ENCODE results near the gene PLEKHA5.

PLEKHA5 gene

DNA sequence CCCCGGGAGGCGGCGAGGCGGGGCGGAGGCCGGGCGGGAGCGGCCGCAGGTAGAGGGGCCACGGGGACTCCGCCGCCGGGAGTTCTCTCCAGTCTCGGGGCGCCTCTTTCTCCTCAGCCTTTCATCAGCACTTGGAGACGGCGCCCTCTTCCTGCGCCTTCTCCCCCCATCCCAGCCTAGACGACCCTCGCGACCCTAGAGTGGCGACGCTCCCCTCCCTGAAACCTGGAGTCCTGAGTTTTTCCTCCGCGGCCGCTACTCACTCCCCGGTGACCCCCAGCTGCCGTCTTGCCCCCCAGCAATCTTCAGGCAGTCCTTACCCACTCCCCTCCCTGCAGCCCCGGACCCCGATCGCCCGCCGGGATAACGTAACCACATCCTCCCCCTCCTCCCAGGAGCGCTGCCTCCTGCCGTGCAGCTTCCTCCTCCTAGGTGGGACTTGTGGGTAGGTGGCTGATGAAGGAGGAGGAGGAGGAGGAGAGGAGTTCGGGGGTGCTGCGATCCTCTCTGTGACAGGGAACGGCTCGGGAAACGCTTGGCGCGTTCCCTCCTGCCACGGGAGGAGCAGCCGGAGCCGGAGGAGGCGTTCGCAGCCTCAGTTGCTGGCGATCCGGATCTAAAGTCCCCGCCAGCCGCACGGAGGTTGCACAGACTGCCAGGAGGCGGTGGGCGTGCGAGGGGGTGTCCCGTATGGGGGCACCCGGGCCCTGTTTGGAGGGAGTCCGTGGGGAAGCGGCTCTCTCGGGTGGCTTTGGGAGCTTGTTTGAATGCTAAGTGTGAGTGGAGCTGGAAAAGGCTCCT is 891 bp downstream of the PLEKHA5 start:
- DNase-seq: peak; percentile 54

GRCh38 chr12:19131025-19131444 is 1.5 kb downstream of the PLEKHA5 start:
- DNase-seq: peak; percentile 65

- no peak for DNase-seq
Measured at GRCh38 chr12:19138551-19138950, 9.0 kb downstream of the PLEKHA5 start.

- DNase-seq: no peak
Measured at GRCh38 chr12:19138956-19139355, 9.4 kb downstream of the PLEKHA5 start.

DNA sequence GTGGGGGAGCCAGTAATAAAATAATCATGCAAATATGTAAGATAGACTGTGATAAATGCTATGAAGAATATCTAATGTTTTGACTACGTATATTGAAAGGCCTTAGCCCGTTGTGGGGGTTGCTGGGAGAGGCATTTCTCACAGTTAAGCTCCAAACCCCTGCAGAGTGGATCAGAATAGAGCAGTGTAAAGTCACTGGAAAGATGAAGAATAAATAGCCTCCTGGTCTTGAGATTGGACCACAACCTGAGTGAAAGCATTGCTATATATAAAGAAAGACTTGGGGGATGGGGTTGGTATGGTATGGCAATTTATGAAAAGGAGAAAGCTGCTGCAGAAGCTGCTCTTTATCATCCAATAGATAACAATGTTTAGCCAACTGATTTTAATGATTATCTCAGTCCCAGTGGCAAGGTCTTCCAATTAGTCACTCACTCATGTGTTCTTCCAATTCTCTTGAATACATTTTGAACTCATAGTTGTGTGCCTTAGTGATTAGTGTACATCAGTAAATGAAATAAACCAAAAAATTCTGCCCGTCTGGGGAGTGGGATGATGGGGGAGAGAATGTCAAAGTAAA is 10.2 kb downstream of the PLEKHA5 start:
- no peak for DNase-seq

- peak; percentile 74 for DNase-seq
Measured at GRCh38 chr12:19140381-19141236, 11.1 kb downstream of the PLEKHA5 start.

GRCh38 chr12:19142499-19142898 is 13.0 kb downstream of the PLEKHA5 start:
- no peak for DNase-seq

- DNase-seq: no peak
Measured at GRCh38 chr12:19144287-19144686, 14.8 kb downstream of the PLEKHA5 start.

DNA sequence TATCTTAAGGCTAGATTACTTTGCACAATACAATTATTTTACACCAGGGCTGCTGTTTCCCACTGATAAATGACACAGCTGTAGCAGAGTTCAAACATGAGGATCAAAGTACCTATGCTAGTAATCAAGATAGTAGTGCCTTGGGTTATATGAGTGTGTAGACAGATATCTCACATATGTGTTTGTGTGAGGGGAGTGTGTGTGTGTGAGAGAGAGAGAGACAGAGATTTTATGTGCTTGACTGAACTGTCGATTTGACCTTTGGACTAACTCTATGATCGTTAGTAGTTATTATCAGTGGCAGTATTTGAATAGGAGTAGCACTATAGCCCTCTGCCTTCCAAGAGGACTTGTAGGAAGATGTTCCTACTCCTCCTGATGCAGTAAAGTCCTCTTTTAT is 15.5 kb downstream of the PLEKHA5 start:
- DNase-seq: no peak

GRCh38 chr12:19148860-19149259 is 19.3 kb downstream of the PLEKHA5 start:
- DNase-seq: no peak

DNA sequence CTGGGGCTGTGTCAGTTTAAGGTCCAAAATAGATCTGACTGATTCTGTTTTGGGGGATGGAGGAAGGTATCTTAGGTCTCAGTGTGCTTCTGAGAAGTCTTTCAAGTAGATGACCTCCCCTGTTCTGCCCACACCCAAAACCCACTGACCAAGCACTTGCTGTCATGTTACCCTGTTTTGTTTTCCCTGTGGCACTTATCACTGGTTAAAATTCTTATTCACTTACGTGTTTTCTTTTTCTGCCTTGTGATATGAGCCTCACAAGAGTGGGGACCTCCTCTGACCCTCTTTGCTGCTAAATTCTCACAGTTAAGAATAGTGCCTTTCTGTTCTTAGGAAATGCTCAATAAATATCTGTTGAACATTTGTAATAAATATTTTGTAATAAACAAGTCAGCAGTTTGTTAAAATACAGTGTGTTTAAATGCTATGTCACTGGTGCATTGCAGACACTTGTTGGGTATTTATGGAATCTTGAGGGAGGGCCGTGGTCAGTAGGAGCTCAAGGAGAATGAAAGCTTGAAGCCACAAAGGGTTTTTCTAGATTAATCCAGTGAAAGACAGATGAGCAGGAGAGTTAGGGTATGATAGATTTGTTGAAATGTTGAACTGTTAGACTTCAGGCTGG is 20.9 kb downstream of the PLEKHA5 start:
- no peak for DNase-seq

GRCh38 chr12:19151298-19151697 is 21.8 kb downstream of the PLEKHA5 start:
- DNase-seq: no peak

DNA sequence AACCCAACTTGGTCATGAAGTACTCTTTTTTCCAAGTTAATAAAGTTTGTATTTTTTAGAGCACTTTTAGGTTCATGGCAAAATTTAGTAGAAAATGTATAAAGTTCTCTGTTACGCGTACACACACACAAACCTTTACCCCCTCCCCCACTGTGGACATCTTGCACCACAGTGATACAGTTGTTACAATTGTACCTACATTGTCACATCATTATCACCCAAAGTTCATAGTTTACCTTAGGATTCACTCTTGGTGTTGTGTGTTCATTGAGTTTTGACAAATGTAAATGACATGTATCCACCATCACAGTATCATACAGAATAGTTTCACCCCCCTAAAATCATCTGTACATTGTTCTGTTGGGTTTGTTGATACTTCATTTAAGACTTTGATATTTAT is 23.9 kb downstream of the PLEKHA5 start:
- no peak for DNase-seq

DNA sequence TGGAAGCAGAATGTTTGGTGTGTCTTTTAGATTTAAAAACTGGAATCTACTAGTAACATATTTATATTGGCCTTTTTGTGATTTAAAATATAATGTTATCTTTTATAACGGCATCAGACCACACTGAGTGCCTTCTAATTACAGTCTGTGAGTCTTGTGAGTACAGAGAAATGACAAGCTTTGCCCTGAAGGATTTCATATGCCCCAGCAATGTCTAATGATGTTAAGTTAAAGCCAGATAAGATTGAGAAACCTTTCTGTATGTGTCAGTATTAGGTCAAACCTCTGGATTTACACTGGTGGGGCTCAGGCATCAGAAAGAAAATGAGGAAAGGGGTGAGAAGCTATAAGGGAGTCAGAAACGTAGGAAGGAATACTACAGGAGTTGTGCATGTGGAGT is 25.2 kb downstream of the PLEKHA5 start:
- no peak for DNase-seq

GRCh38 chr12:19155981-19156734 is 26.6 kb downstream of the PLEKHA5 start:
- no peak for DNase-seq

GRCh38 chr12:19158923-19159322 is 29.4 kb downstream of the PLEKHA5 start:
- no peak for DNase-seq

DNA sequence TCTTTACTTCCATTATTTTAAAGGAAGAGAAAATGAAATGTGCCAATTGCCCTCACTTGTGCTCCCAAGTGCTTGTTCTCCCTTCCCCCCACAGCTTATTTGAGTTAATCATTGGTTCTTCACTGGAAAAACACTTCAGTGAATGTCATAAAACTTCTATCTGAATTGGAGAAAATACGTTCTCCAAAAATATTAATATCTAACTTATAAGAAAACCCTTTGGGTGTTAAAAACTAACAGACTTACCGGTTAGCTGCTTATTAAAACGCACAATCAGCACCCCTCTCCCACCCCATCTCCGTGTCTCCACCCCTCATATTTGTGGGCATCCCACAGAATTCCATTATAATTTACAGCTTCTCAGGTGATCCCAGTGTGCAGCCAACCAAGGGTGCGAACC is 31.7 kb downstream of the PLEKHA5 start:
- DNase-seq: no peak

- DNase-seq: no peak
Measured at GRCh38 chr12:19165451-19165850, 35.9 kb downstream of the PLEKHA5 start.

DNA sequence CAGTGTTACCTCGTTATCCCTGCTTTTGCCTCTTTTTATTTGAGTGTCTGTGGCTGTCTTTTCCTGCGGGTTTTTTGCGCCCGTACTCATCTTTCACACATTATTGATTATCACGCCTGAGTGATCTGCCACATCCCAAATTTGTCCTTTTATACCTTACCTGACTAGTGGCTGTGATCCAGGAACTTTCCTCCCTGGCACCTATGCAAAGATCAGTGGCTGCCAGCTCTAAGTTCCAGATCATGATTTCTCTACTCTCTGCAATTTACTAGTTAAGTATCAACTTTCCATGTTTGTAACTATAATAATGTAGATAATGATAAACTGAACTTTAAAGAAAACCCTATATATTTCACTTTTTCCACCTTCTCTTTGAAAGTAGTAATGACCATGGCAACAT is 36.9 kb downstream of the PLEKHA5 start:
- no peak for DNase-seq

DNA sequence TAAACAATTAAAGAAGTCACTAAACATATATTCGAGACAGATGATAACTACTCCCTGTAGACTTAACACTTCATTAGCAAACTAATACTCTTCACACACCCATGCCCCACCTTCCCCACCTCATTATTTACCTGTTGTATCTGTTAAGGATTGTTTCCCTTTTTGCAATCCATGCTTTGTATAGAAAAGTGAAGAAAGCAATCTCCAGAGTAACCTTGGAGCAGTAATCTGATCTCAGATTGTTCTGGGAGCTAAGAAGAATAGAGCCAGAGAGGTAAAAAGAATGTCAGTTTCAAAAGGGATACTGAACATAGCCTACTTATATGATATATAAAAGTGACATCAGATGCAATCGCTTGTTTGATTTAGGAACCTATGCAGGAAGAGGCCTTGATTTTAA is 37.4 kb downstream of the PLEKHA5 start:
- DNase-seq: no peak

- DNase-seq: no peak
Measured at GRCh38 chr12:19167708-19168107, 38.2 kb downstream of the PLEKHA5 start.

DNA sequence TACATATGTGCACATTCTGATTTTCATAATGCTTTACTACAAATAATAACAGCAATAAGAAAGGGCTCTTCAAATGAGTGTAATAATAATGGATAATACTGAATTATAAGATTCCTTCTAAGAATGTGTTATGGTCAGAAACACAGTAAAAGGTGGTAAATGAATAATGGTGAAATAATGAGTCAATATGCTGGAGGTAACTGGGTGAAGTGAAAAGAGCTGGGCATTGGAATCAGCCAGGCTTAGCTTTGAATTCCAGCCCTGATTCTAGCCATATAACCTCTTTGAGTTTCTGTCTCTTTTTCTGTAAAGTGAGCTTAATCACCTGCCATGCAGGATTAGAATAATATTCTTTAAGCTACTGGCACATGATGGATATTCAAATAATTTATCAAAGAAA is 39.1 kb downstream of the PLEKHA5 start:
- DNase-seq: no peak

DNA sequence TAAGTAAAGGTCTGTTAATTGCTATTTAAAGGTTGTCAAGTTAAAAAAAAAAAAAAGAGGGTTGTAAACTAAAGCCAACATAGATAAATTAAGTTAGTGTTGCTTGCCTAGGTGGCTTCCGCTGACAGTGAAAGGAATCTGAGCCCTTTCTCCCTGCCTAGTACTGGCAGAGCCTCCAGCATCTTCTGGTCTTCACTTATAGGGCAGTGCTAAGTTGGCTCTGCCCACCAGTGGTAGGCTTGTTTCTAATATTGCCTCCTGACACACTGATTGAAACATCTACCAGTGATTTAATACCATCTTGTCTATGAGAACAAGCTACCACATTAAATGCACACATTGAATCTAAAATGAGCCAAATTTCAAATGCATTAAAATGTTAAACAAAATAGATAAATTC is 39.7 kb downstream of the PLEKHA5 start:
- no peak for DNase-seq

Measured in DMS79 treated with DMSO at 0.1 percent for 48 hours (cell line).